ENCODE results near the gene PRPF8.

The PRPF8 gene

DNA sequence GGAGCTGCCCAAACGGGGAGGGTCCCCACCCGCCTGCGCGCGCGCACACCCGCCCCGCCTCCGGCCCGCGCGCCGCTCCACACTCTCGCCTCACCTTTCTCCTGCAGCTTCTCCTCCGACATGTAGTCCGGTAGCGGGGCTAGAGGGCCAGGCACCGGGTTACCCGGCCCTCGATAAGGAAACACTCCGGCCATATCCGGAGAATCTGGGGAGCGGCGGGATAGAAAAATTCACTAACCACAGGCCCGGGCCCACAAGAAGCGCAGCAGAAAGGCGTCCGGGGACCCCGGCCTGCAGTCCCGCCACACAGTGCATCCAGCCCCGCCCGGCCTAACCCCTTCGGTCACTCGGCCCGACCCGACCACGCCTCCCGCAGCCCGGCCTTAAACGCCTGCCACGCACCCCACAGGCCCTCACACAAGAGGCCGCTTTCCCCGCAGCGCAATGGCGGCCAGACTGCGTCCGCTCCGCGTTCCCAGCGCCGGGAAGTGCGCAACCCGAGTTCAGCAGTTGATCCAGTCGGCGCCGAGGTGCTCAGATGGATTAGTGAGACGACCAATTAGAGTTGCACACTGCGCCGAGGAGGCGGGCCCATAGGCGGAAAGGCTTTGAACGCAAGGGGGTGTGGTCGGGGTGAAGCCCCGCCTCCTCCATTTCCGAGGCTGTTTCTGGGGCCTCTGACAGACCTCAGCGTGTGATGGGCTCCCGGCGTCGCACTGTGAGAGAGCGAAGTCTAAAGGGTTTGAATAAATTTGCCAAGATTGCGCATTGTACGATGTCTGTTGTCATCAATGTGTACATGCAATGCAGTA is at the start of gene PRPF8:
PRPF8 (minus strand) TSS at position 490 of the 812 bp plus-strand sequence; CDS start at position 194, 296 bp downstream.
- TF ChIP-seq GATA3 (IDR thresholded peaks at IDR 0.05; ENCODE audit: low read depth, low read length) = no peak

DNA sequence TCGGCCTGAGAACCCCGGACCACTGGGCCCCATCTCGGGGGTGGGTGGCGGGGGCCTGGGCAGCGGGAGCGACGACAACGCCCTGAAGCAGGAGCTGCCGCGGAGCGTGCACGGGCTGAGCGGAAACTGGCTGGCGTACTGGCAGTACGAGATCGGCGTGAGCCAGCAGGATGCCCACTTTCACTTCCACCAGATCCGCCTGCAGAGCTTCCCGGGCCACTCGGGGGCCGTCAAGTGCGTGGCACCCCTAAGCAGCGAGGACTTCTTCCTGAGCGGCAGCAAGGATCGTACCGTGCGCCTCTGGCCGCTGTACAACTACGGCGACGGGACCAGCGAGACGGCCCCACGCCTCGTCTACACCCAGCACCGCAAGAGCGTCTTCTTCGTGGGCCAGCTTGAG is 49.1 kb upstream of the PRPF8 start:
- no peak for TF ChIP-seq GATA3 (IDR thresholded peaks at IDR 0.05; ENCODE audit: low read depth, low read length)
- no peak for TF ChIP-seq GATA2 (IDR thresholded peaks at IDR 0.05; ENCODE audit: low read depth, low read length)

DNA sequence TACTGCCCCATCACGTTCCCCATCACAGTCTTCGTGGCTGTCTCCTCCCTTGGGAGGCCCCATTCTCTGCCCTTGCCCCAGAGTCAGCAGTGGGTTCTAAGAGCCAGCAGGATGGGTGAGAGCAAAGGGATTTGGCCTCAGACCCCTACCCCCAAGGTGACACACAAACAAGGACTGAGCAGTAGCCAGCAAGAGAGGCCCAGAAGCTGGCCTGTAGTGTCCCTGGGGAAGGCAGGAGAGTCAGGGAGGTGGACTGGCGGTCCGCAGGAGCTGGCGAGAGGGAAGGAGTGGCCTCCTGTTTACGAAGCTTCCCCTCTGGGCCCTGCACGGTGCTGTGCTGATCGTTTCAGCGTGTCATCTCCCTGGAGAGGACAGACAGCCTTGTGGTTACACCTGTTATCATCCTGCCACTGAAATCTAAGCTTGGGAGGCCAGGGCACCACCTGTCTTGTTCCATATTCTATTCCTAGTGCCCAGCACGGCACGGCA is 48.2 kb upstream of the PRPF8 start:
- TF ChIP-seq GATA2 (IDR thresholded peaks at IDR 0.05; ENCODE audit: low read depth, low read length) (no peak), GATA3 (IDR thresholded peaks at IDR 0.05; ENCODE audit: low read depth, low read length) (no peak)

DNA sequence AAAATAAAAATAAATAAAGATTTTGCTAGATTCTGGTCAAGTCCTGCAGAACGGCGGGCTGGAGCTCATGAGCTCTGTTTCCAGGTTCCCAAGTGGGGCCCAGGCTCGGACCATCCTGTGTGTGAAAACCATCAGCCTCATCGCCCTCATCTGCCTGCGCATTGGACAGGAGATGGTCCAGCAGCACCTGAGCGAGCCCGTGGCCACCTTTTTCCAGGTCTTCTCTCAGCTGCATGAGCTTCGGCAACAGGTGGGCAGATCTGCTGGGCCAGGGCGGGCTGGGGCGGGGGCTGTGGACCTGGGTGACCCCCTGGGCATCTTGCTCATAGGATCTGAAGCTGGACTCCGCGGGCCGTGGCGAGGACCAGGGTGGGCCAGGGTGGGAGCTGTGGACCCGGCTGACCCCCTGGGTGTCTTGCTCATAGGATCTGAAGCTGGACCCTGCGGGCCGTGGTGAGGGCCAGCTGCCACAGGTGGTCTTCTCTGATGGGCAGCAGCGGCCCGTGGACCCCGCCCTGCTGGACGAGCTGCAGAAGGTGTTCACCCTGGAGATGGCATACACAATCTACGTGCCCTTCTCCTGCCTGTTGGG is 47.7 kb upstream of the PRPF8 start:
- TF ChIP-seq GATA2 (IDR thresholded peaks at IDR 0.05; ENCODE audit: low read depth, low read length) (no peak), GATA3 (IDR thresholded peaks at IDR 0.05; ENCODE audit: low read depth, low read length) (no peak)

DNA sequence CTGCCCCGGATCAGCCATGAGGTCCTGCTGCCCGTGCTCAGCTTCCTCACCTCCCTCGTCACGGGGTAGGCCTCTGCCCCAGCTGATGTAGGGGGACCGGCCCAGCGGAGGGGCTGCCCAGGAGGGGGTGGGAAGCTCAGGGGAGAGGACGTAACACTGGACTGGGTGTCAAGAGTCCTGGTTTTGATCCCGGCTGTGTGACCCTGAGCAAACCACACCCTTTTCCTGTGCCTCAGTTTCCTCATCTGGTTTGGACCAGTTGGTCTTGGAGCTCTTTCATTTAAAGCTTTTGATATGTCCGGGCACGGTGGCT is 46.5 kb upstream of the PRPF8 start:
- TF ChIP-seq GATA2 (IDR thresholded peaks at IDR 0.05; ENCODE audit: low read depth, low read length) (no peak), GATA3 (IDR thresholded peaks at IDR 0.05; ENCODE audit: low read depth, low read length) (no peak)

DNA sequence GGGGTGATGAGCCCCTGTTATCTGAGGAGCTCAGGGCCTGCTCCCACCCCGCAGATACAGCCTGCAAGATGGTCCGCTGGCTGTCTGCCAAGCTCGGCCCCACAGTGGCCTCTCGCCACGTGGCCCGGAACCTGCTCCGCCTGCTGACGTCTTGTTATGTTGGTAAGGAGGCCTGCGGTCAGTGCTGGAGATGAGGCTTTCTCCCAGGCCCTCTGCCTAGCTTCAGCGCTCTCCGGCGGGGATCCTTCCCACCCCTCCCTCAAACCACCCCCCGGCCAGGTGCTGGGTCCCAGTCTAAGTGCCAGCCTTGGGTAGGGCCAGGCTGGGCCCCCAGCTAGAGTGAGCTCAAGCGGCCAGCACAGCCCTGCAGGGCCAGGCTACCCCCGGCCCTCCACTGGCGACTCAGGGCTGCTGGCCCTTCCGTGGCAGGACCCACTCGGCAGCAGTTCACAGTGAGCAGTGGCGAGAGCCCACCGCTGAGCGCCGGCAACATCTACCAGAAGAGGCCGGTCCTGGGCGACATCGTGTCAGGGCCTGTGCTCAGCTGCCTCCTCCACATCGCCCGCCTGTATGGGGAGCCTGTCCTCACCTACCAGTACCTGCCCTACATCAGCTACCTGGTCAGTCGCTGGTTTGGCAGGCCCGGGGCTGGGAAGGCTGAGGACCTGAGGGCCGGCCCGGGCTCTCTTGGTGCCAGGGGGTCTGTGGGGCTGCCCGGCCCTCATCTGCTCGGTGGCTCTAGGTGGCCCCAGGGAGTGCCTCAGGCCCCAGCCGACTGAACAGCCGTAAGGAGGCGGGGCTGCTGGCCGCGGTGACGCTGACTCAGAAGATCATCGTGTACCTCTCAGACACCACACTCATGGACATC is 45.9 kb upstream of the PRPF8 start:
- TF ChIP-seq GATA3 (IDR thresholded peaks at IDR 0.05; ENCODE audit: low read depth, low read length) (no peak), GATA2 (IDR thresholded peaks at IDR 0.05; ENCODE audit: low read depth, low read length) (no peak)

DNA sequence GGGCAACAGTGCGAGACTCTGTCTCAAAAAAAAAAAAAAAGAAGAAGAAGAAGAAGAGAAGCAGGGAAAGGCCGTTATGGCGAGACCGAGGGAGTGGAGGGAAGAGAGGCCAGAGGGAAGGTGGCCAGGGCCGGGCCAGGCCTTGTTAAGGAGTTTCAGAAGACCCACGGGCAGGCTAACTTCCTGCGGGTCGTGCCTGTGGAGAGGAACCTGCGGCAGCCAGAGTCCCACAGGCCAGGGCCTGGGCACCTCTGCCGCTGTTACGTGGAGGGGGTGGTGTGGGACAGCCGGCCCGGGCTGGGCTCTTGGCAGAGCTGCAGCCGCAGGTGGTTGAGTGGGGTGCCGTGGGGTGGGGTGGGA is 45.3 kb upstream of the PRPF8 start:
- TF ChIP-seq GATA3 (IDR thresholded peaks at IDR 0.05; ENCODE audit: low read depth, low read length) (no peak), GATA2 (IDR thresholded peaks at IDR 0.05; ENCODE audit: low read depth, low read length) (no peak)

DNA sequence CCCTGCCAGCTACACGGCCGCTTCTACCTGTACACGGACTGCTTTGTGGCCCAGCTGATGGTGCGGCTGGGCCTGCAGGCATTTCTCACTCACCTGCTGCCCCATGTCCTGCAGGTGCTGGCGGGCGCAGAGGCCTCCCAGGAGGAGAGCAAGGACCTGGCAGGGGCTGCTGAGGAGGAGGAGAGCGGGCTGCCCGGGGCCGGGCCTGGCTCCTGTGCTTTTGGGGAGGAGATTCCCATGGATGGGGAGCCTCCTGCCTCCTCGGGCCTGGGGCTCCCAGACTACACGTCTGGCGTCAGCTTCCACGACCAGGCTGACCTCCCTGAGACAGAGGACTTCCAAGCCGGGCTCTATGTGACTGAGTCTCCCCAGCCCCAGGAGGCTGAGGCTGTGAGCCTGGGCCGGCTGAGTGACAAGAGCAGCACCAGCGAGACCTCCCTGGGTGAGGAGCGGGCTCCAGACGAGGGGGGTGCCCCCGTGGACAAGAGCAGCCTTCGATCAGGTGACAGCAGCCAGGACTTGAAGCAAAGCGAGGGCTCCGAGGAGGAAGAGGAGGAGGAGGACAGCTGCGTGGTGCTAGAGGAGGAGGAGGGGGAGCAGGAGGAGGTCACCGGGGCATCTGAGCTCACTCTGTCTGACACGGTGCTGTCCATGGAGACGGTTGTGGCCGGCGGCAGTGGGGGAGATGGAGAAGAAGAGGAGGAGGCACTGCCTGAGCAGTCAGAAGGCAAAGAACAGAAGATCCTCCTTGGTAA is 43.4 kb upstream of the PRPF8 start:
- TF ChIP-seq GATA3 (IDR thresholded peaks at IDR 0.05; ENCODE audit: low read depth, low read length) (no peak), GATA2 (IDR thresholded peaks at IDR 0.05; ENCODE audit: low read depth, low read length) (no peak)

DNA sequence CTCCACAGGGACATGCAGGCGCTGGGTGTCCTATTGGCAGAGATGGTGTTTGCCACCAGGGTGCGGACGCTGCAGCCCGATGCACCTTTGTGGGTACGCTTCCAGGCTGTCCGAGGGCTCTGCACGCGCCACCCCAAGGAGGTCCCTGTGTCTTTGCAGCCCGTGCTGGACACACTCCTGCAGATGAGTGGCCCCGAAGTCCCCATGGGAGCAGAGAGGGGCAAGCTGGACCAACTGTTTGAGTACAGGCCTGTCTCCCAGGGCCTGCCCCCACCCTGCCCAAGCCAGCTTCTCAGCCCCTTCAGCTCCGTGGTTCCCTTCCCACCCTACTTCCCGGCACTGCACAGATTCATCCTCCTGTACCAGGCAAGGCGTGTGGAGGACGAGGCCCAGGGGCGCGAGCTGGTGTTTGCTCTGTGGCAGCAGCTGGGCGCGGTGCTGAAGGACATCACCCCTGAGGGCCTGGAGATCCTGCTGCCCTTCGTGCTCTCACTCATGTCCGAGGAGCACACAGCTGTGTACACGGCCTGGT is 42.7 kb upstream of the PRPF8 start:
- TF ChIP-seq GATA2 (IDR thresholded peaks at IDR 0.05; ENCODE audit: low read depth, low read length) (no peak), GATA3 (IDR thresholded peaks at IDR 0.05; ENCODE audit: low read depth, low read length) (no peak)

DNA sequence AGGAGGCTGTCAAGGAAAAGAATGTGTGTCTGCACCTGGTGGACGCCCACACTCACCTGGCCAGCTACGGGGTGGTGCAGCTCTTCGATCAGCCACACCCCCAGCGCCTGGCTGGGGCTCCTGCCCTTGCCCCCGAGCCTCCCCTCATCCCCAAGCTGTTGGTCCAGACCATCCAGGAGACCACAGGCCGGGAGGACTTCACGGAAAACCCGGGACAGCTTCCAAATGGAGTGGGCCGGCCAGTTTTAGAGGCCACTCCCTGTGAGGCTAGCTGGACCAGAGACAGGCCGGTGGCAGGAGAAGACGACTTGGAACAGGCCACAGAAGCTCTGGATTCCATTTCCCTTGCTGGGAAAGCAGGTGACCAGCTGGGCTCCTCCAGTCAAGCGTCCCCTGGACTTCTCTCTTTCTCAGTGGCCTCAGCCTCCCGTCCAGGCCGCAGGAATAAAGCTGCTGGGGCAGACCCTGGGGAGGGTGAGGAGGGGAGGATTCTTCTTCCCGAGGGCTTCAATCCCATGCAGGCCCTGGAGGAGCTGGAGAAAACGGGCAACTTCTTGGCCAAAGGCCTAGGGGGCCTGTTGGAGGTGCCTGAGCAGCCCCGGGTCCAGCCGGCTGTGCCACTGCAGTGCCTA is 42.1 kb upstream of the PRPF8 start:
- TF ChIP-seq GATA2 (IDR thresholded peaks at IDR 0.05; ENCODE audit: low read depth, low read length) (no peak), GATA3 (IDR thresholded peaks at IDR 0.05; ENCODE audit: low read depth, low read length) (no peak)

DNA sequence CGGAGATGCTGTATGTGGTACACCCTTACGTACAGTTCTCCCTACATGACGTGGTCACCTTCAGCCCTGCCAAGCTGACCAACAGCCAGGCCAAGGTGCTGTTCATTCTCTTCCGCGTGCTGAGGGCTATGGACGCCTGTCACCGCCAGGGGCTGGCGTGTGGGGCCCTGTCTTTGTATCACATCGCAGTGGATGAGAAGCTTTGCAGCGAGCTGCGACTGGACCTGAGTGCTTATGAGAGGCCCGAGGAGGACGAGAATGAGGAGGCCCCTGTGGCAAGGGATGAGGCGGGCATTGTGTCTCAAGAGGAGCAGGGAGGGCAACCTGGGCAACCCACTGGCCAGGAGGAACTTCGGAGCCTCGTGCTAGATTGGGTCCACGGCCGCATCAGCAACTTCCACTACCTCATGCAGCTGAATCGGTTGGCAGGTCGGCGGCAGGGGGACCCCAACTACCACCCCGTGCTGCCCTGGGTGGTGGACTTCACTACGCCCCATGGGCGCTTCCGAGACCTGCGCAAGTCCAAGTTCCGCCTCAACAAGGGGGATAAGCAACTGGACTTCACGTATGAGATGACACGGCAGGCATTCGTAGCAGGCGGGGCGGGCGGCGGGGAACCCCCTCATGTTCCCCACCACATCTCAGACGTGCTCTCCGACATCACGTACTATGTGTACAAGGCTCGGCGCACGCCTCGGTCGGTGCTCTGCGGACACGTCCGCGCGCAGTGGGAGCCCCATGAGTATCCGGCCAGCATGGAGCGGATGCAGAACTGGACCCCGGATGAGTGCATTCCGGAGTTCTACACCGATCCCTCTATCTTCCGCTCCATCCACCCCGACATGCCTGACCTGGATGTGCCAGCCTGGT is 41.2 kb upstream of the PRPF8 start:
- TF ChIP-seq GATA3 (IDR thresholded peaks at IDR 0.05; ENCODE audit: low read depth, low read length) (no peak), GATA2 (IDR thresholded peaks at IDR 0.05; ENCODE audit: low read depth, low read length) (no peak)

DNA sequence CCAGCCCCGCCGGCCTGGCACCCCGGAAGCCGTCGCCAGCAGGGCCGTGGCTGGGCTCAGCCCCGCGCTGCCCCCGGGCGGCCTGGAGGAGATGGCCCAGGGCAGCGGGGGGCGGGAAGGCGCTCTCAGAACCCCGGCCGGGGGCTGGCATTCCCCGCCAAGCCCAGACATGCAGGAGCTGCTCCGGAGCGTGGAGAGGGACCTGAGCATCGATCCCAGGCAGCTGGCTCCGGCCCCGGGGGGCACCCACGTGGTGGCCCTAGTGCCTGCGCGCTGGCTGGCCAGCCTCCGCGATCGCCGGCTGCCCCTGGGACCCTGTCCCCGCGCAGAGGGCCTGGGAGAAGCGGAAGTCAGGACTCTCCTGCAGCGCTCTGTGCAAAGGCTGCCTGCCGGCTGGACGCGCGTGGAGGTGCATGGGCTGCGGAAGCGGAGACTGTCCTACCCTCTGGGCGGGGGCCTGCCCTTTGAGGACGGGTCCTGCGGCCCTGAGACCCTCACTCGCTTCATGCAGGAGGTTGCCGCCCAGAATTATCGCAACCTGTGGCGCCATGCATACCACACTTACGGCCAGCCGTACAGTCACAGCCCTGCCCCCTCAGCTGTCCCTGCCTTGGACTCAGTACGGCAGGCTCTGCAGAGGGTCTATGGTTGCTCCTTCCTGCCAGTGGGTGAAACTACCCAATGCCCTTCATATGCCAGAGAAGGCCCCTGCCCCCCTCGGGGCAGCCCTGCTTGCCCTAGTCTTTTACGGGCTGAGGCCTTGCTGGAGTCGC is 40.4 kb upstream of the PRPF8 start:
- no peak for TF ChIP-seq GATA3 (IDR thresholded peaks at IDR 0.05; ENCODE audit: low read depth, low read length)
- no peak for TF ChIP-seq GATA2 (IDR thresholded peaks at IDR 0.05; ENCODE audit: low read depth, low read length)

All from SH-SY5Y (cell line).